Stromal cell of bone marrow (primary cell): Measurements from ENCODE around the gene ABCA3.
"Not testable (repeated sequence)": the region's sequence is repeated elsewhere in the genome, so short reads cannot be mapped to it uniquely, and the experiment has no call there.

Experiments
- DNase-seq: peaks from one replicate; pipeline ENCODE4 v3.0.0-alpha.2; 2012; ENCODE audit warnings: low read depth

Gene ABCA3

GRCh38 chr16:2280981-2281542 is 59.5 kb downstream of the ABCA3 start:
- DNase-seq, result no peak

- DNase-seq, result no peak
Observed at GRCh38 chr16:2280461-2280860, 60.1 kb downstream of the ABCA3 start.

- no peak for DNase-seq
Observed at GRCh38 chr16:2278956-2279800, 61.4 kb downstream of the ABCA3 start.

- no peak for DNase-seq
Observed at GRCh38 chr16:2278272-2278608, 62.3 kb downstream of the ABCA3 start.

- DNase-seq, result no peak
Observed at GRCh38 chr16:2277466-2278271, 62.9 kb downstream of the ABCA3 start.

- DNase-seq, result no peak
Observed at GRCh38 chr16:2276368-2277195, 63.9 kb downstream of the ABCA3 start.

GRCh38 chr16:2275476-2276367 is 64.8 kb downstream of the ABCA3 start:
- no peak for DNase-seq

GRCh38 chr16:2273931-2274330 is 66.6 kb downstream of the ABCA3 start:
- no peak for DNase-seq

- no peak for DNase-seq
Observed at GRCh38 chr16:2273484-2273883, 67.0 kb downstream of the ABCA3 start.

GRCh38 chr16:2271848-2272461 is 68.6 kb downstream of the ABCA3 start:
- DNase-seq, result no peak

- no peak for DNase-seq
Observed at GRCh38 chr16:2270588-2271470, 69.7 kb downstream of the ABCA3 start.

- DNase-seq, result no peak
Observed at GRCh38 chr16:2270070-2270462, 70.5 kb downstream of the ABCA3 start.

GRCh38 chr16:2267913-2268666 is 72.4 kb downstream of the ABCA3 start, which contains the start of gene RNPS1:
Gene RNPS1 (minus strand): TSS chr16:2268126. CDS start chr16:2264643, 3,483 bp downstream.
- peak; percentile 91 for DNase-seq

GRCh38 chr16:2267505-2267912 is 73.0 kb downstream of the ABCA3 start:
- DNase-seq, result not testable (repeated sequence)

GRCh38 chr16:2266887-2267286 is 73.6 kb downstream of the ABCA3 start:
- DNase-seq, result not testable (repeated sequence)

- not testable (repeated sequence) for DNase-seq
Observed at GRCh38 chr16:2263026-2263425, 77.5 kb downstream of the ABCA3 start.

- no peak for DNase-seq
Observed at GRCh38 chr16:2260250-2260649, 80.3 kb downstream of the ABCA3 start.

GRCh38 chr16:2258530-2258929 is 82.0 kb downstream of the ABCA3 start:
- DNase-seq, result not testable (repeated sequence)

GRCh38 chr16:2257726-2258125 is 82.8 kb downstream of the ABCA3 start:
- no peak for DNase-seq
